Ovary (tissue), 9 donors: ENCODE data around the gene HSPA9. TPM values are rescaled to one million over a fixed set of nuclear protein-coding genes. Genes with fewer than 3 reads are reported as not detected.

Source experiments
- DNase-seq, 5 donors: peaks; one replicate each; pipeline ENCODE4 v3.0.0-alpha.2; 2019 to 2020
- H3K27ac ChIP-seq, 2 donors: fragments of 200-600 bp; one replicate each; pipeline versions ENCODE4 v1.5.1 to v1.8.0; 2019 to 2022
- H3K27me3 ChIP-seq: fragments of 200-600 bp; one replicate; pipeline ENCODE4 v1.8.0; 2022
- H3K36me3 ChIP-seq: fragments of 200-600 bp; sonication (generic); one replicate; pipeline ENCODE4 v1.5.1; 2019
- H3K4me1 ChIP-seq: one replicate; pipeline ENCODE4 v1.8.1; 2013; ENCODE audit warnings: mild to moderate bottlenecking, moderate library complexity; ENCODE audit not compliant: insufficient read depth
- H3K4me3 ChIP-seq: fragments of 200-600 bp; sonication (generic); one replicate; pipeline ENCODE4 v1.5.1; 2017
- H3K9me3 ChIP-seq, 2 donors: fragments of 200-600 bp in 1 of 2; sonication (generic) in 1 of 2; one replicate each; pipeline versions ENCODE4 v1.5.1 to v1.8.1; 2013 to 2019; ENCODE audit warnings: mild to moderate bottlenecking in 1 of 2, moderate library complexity in 1 of 2
- CTCF ChIP-seq, 3 donors: fragments of 450-650 bp in 2 of 3; fragments of 200-600 bp in 1 of 3; IDR thresholded peaks; one replicate each; pipeline versions ENCODE4 v1.5.1 to v1.8.0; 2016 to 2022; ENCODE audit warnings: antibody characterized with exemption in 3 of 3, mild to moderate bottlenecking in 1 of 3
- EP300 ChIP-seq: sonication (generic); formaldehyde crosslinking; IDR thresholded peaks from one replicate; pipeline ENCODE4 v1.6.1; 2017; ENCODE audit warnings: antibody characterized with exemption
- POLR2A ChIP-seq: fragments of 450-650 bp; IDR thresholded peaks from one replicate; pipeline ENCODE4 v1.6.1; 2017; ENCODE audit warnings: antibody characterized with exemption, mild to moderate bottlenecking, moderate library complexity
- WGBS, 3 donors: extraction: QIAGEN DNeasy Blood & Tissue Kit in 1 of 3; methylation state at CpG; one replicate each; pipeline versions ENCODE4 v1.1.5 to v1.1.7; 2013 to 2017; 5-methylcytosine and 5-hydroxymethylcytosine counted together
- intact Hi-C, 4 donors: fragments of 100-400 bp; cut with DNase I; formaldehyde crosslinking; loops; one replicate each; pipeline versions ENCODE4 v1.11.0 to v1.15.1; 2022 to 2023
- polyA plus RNA-seq, 2 donors: library from polyadenylated mRNA; stranded (reverse); fragments of 200-250 nt in 1 of 2; fragments of 350-450 nt in 1 of 2; fragmentation: Illumina TruSeq in 1 of 2; extraction: RNeasy Lipid Tissue Mini Kit (QIAGEN cat#74804) in 1 of 2; gene quantifications; one replicate each; pipeline ENCODE4 v1.2.3, GENCODE V29; 2013 to 2014
- total RNA-seq, 7 donors: library from RNA; depleted of rRNA in 2 of 7; stranded (reverse); fragments of >200 nt in 2 of 7; fragmentation: NEBNext Ultra II Directional in 3 of 7; extraction: Animal tissue kit (Norgen Biotek cat#: 25700) in 3 of 7; gene quantifications; one replicate each; pipeline versions ENCODE4 v1.1.0 to v1.2.4, GENCODE V29; 2016 to 2023
- donor health status: DM: no; HTN: no; CAD: no; lungs with moderate emphysema.
- donor health status: DM: no; HTN: no; CAD: no.
- donor health status: Bipolar disorder and iron deficiency.
- donor health status: DM: yes; HTN: yes; CAD: no.
- donor health status: DM: no; HTN: no; CAD: no.
- donor health status: DM: yes; HTN: yes; CAD: no.

The HSPA9 gene
- total and polyA plus RNA-seq, 9 donors, result 85.4 to 340 (median 180) TPM

DNA sequence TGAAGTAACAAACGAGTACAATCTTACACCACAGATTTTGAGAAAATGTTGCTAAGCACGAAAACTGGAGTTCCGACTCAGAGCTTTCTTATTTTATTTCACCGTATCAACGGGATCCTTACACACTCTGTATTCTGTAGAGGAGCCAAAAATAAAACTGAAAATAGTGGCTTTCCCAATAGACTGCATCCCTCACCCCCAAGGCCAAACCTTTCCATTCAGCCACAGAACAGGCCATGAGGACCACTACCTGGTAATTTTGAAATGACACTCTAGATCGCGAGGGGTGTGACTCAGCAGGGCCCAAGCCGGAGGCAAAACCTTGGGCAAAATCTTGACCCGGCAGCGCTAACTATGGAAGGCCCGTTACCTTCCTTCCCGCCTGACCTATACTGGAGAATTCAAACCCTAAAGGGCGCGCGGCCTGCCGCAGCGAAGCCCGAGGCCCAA lies 432 bp downstream of the HSPA9 start:
- H3K4me1 ChIP-seq, result peaks cover 1% of the 10 kb centered on the region
- intact Hi-C loops, result loop anchor here in 2 of 4 donors (5.0 to 10.0 kb wide), 2 partner anchors 178 to 180 kb away; partner anchors contain the start of gene CTNNA1 (in 2 of the 2)
- no peaks in the 10 kb centered on the region for H3K27me3 ChIP-seq
- no peaks in the 10 kb centered on the region for H3K36me3 ChIP-seq
- DNase-seq, result no peak
- WGBS, 3 donors, result 0 to 1% (median 0%) methylated on average over 18 of the region's 18 CpGs
- peak overlapping the region; percentile 88 for H3K4me3 ChIP-seq
- no peaks in the 10 kb centered on the region for H3K9me3 ChIP-seq
- TF ChIP-seq EP300, result no peak
- no peak for TF ChIP-seq POLR2A
- TF ChIP-seq CTCF (IDR thresholded peaks at IDR 0.05), result no peak
- peak overlapping the region; percentile 97 to 98 for H3K27ac ChIP-seq

DNA sequence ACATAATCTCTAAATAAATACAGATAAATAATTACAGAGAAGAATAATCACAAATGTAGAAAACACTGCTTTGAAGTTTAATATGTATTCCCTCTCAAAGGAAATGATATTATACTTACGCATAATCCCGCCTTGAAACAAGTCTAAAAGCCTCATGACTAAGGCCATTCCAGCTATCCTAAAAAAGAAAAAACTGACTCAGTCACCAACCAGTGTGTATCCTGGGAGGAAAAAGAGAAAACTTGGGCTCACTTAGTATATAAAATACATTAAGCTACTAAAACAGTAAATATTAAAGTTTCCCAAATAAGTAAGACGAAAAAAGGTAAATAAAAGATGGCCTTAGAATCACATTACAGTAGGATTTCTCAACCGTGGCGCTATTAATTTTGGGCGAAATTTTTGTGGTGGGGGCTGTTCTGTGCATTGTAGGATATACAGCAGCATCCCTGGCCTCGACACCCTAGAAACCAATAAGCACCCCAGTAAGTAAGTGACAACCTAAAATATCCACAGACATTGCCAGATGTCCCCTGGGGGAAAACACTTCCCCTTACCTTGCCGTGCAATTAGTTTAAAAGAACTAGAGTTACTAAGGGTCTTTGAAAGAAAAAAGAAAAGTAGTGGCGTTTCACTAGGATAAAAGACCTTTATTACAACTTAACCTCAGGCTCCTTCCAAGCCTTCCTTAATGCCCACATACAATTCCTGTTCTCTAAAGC lies 1.1 kb downstream of the HSPA9 start:
- Histone ChIP-seq H3K4me1 (peaks cover 1% of the 10 kb centered on the region), H3K9me3 (no peaks in the 10 kb centered on the region), H3K4me3 (peak overlapping the region; percentile 88), H3K27me3 (no peaks in the 10 kb centered on the region), H3K36me3 (no peaks in the 10 kb centered on the region), H3K27ac (peak overlapping the region in 1 of 2 donors; percentile 97)
- TF ChIP-seq CTCF (IDR thresholded peaks at IDR 0.05), result no peak
- no peak for TF ChIP-seq EP300
- TF ChIP-seq POLR2A, result no peak
- 30 to 44% (median 33%) methylated on average over 9 of the region's 9 CpGs for WGBS, 3 donors
- intact Hi-C loops, result loop anchor here in 1 of 4 donors (10.0 kb wide), 1 partner anchor 181 kb away; the partner anchor contains the start of gene CTNNA1
- no peak for DNase-seq

- peaks cover 1% of the 10 kb centered on the region for H3K4me1 ChIP-seq
- H3K9me3 ChIP-seq, result no peaks in the 10 kb centered on the region
- intact Hi-C loops, result loop anchor here in 1 of 4 donors (10.0 kb wide), 1 partner anchor 182 kb away; the partner anchor contains the start of gene CTNNA1
- H3K36me3 ChIP-seq, result no peaks in the 10 kb centered on the region
- no peaks in the 10 kb centered on the region for H3K27me3 ChIP-seq
- no peak for TF ChIP-seq EP300
- no peak for TF ChIP-seq CTCF (IDR thresholded peaks at IDR 0.05)
- TF ChIP-seq POLR2A, result no peak
- no peak overlapping the region for H3K27ac ChIP-seq
- no peak for DNase-seq
- no peak overlapping the region for H3K4me3 ChIP-seq
- WGBS, 3 donors, result 78 to 82% (median 82%) methylated on average over 8 of the region's 8 CpGs
Measured at GRCh38 chr5:138573223-138573622, 2.0 kb downstream of the HSPA9 start.

- intact Hi-C loops, result loop anchor here in 1 of 4 donors (10.0 kb wide), 1 partner anchor 184 kb away; the partner anchor contains the start of gene CTNNA1
- no peaks in the 10 kb centered on the region for H3K36me3 ChIP-seq
Measured at GRCh38 chr5:138570871-138571270, 4.3 kb downstream of the HSPA9 start.

More at GRCh38 chr5:138570871-138571270, 4.3 kb downstream of the HSPA9 start:
- Histone ChIP-seq H3K4me3 (no peak overlapping the region), H3K27me3 (no peaks in the 10 kb centered on the region), H3K27ac (no peak overlapping the region), H3K4me1 (peaks cover 1% of the 10 kb centered on the region), H3K9me3 (no peaks in the 10 kb centered on the region)
- no peak for DNase-seq
- TF ChIP-seq POLR2A, result no peak
- TF ChIP-seq CTCF (IDR thresholded peaks at IDR 0.05), result no peak
- TF ChIP-seq EP300, result no peak
- WGBS, 3 donors, result 94 to 95% (median 94%) methylated on average over 9 of the region's 9 CpGs
